Breast epithelium (tissue), 3 donors: ENCODE results near the gene YTHDF1.

Experiments
- CTCF ChIP-seq, 3 donors: fragments of 450-650 bp; IDR thresholded peaks; one replicate each; pipeline ENCODE4 v1.5.1; 2016 to 2017; ENCODE audit warnings: antibody characterized with exemption in 3 of 3, mild to moderate bottlenecking in 3 of 3, moderate library complexity in 3 of 3
- POLR2A ChIP-seq: fragments of 450-650 bp; IDR thresholded peaks from one replicate; pipeline ENCODE4 v1.6.1; 2016; ENCODE audit warnings: antibody characterized with exemption, mild to moderate bottlenecking, moderate library complexity

DNA sequence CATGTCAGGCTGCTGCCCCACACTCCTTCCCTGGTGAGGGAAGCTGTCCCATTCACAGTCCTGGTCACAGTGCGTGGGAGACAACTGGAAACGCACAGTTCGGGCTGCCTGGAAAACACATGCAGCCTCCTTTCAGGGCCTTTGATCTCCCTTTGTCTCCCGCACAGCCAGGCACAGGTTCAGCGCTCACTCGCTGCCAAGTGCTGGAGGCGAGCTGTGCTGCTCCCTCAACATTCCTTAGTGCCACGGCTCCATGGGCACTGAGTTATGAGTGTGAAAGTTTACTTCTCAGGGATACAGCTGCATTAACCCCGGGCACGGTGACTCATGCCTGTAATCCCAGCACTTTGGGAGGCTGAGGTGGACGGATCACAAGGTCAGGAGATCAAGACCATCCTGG, 9.1 kb downstream of the YTHDF1 start:
- no peak for TF ChIP-seq CTCF (IDR thresholded peaks at IDR 0.05)
- no peak for TF ChIP-seq POLR2A
